GM10847 (cell line): ENCODE data around the gene CPOX.

Experiments
- POLR2A ChIP-seq: IDR thresholded peaks from 2 replicates; pipeline ENCODE4 v1.6.1; 2011; ENCODE audit not compliant: insufficient read length; ENCODE audit errors: extremely low read depth

The CPOX gene

DNA sequence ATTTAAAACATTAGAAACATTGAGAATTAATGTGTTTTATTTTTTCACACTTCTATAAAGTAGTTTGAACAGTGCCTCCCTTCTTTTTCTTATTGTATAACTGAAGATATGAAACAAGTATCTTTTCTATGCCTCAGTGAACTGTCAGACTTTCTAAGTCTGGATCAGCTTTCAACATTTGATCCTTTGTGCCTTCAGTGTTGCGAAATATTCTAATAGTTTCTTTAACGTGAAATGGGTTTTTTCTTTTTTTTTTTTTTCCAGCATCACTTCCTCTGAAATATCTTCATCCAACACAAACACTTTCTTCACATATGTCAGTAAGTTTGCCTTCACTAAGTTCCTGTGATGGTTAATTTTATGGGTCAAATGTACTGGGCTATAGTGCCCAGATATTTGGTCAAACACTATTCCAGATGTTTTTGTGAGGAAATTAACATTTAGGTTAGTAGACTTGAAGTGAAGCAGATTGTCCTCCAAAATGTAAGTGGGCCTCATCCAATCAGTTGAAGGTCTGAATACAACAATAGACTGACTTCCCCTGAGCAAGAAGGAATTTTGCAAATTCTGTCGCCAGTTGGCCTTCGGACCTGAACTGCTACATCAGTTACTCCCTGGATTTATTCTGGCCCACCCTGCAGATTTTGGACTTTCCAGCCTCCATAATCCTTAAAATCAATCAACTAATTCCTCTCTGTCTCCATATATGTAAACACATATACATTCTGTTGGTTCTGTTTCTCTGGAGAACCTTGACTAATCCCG, 6.4 kb upstream of the CPOX start:
- TF ChIP-seq POLR2A, result no peak

DNA sequence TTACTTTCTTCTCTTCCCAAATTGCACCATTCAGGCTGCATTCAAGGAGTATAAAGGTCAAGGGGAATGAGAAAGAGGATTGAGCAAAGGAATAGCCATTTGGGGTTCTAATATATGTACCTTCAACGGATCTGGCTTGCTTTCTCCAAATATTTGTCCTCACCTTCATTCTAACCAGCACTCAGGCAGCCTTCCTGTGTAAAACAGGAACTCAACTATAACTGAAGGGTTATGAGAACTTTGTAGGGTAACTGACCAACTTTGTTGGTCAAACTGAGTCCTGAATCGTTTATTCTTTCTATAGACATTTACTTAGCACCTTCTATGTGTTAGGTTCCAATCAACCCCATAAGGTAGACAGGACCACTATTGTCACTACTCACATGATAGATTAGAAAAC, 5.1 kb upstream of the CPOX start:
- TF ChIP-seq POLR2A, result no peak

DNA sequence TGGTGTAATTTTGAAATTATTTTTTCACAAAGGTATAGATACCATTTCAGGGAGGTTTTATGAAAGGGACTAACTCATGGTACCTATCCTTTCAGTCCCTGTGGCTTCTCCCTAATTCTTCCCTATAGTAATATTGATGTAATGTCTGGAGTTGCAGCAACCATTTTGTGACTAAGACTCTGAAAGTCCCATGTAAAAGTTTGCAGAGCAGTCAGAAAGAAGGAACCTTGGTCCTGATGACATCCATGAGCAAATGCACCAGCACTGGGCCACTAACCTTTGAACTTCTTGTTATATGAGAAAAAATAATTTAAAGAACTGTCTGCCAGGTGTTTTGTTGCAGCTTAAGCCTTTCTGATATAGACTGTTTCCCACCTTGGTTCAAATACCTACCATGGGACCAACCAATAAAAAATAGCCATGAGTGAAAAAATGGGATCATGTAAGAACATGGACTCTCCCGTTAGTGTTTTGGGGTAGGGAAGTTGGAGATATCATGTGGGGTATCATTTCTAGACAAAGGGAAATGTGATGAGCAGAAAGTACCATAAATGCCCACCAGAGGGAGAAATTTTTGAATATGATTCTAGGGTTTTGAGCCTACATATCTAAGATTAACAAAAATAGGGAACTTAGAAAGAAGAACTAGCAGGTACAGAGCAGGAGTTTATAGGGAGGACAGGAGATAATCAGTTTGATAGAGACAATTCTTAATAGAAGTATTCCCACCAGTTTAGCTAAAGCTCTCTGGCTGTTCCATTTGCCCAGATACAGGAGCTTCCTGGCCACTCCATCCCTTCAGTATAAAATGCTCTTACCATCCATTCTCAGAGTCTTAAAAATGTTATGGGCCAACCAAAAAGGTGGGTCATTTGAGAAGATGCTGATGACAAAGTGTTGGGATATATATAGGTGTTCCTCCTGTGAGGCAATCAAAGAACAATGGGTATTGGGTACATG, 3.4 kb upstream of the CPOX start:
- TF ChIP-seq POLR2A, result no peak

DNA sequence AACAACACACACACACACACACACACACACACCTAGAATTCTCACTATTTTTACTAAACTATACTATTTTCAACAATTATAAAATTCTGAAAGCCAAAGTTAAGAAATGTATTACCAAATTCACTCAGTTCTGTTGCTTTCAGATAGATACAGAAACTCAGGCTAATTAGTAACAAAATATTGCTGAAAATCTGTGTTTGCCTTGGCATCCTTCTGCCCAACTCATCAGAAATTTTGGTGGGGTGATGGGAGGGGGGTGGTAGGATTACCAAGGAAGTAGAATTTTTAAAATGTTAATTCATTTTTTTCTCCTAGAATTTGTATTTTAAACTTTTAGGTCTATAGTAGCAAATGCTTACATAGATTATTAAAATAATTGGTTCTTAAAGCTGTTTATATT, 2.7 kb upstream of the CPOX start:
- TF ChIP-seq POLR2A, result no peak

DNA sequence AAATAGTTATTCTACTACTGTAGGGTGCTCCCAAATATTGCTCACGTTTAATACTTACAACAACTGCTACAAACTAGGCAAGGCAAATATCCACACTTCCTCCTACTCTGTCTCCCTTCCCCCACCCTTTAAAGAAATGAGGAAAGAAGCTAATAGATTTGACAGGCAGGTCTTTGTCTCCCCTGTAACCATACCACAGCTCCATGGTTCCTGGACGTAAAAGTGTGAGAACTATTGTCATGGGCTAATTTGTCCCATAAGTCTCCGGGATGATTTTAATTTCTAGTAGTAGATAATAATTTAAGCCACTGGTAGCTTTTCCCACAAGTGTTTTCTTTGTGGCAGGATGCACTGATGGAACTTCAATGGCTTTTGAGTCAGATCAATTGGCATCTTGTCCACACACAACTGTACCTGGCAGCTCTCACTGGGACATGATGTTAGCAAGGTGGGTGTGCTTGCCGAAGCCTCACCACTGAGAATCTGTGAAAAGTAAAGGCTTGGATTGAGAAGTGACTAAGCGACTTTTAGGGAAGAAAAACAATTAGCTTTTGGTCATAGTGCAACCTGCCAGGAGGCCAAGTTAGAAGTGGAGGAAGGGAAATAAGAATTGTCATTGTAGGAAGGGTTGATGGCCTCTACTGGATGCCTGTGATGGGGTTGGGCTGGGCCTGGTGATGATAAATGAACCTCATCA, 1.4 kb upstream of the CPOX start:
- TF ChIP-seq POLR2A, result no peak

DNA sequence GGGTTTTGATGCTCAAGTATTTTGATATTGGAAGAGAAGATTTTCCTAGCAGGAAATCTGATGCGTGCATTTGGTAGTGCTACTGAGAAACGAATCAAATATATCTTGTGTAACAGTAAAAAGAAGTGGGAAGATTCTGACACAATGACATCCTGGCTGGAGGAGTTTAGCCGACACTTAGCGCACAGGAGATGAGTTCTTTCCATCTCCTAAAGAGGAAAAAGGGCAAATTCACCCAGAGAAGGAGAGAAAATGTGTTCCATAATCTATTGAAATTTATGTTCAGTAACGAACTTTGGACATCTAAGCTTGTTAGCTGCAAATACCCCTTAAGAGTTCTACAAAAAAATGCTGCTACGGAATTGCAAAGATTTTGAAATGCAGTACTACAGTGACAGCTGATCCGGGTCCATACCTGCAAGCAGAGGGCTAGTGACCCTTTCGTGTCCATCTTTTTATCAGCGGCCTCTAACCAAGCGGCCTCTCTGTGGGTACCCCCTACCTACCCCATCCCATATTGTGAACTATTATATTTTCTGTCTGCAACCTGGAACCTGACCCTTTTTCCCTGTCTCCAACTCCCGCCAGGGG, 971 bp downstream of the CPOX start:
- TF ChIP-seq POLR2A, result no peak

DNA sequence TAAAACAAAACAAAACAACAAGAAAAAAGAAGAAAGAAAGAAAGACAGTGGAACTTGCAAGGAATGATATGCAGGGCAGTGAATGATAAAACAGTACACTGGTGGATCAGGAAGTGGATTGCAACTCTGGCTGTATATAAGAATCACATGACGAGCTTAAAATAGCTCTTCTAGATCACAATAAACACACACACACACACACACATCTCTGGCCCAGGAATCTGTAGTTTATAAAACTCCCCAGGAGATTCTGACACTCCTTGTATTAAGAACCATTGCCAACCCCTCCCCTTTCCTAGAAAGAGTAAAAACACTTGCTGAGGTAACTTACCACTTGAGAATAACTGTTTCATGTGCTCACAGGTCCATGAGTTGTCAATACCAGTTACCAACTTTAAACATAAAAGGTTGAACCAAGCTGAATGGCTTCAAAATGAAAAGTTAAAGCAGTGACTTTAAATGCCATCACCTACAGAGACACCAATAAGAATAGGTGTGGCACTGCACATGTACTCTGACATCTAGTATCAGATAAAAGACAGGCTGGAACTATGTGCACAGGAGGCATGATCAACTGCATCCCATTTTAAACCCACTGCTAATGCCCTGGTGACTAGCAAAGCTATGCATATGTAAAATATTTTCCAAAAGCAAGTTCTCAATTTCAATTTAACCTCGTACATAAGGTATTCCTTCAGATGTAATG, 3.9 kb downstream of the CPOX start:
- TF ChIP-seq POLR2A, result no peak

DNA sequence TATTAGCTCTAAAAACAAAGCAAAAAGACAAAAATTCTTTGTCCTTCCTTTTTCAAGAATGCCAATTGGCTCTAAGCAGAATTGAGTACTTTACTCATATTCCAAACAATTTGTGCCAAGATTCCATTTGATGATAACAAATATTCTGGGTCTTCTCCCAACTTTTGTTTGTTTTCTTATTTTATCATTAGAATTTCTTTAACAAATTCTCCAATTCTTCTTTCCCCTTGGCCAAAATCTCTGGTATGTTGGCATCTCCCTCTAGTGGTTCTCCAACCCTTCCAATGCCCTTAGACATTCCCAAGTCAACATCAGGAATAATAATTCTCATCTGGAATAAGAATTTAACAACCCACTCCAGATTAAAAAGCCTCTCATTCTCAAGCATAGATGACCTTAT, 5.3 kb downstream of the CPOX start:
- TF ChIP-seq POLR2A, result no peak

DNA sequence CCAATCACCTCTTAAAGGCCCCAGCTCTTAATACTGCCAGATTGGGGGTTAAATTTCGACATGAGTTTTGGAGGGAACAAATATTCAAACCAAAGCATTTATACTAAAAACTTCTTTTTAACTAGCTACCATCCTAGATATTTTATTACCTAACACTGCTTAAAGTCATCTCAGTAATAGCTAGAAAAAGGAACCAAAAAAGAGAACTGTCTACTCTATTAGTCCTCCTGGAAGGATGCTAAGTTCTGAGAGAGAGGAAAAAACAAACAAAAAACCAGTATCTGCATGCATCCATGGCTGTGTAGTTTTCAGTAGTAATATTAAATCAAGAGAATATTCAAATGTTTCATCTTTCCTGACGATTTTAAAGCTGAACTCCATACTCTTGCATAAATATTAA, 5.8 kb downstream of the CPOX start:
- no peak for TF ChIP-seq POLR2A

DNA sequence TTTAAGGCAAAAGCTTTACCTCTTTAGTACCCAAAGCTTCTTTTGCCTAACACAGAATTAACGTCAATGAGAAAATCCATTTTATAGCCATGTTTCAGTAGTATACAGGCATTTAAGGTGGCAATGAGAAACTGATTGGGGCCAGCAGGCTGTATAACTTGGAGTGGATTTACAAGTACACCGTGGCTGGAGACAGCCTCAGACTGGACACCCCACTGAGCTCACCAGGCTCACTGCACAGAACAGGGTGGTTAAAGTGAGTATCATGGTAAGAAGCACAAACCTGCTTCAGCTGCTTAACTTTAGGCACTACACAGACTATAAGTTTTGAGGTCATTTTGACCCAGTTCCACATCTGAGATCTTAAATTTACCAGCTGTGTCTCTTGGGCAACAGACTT, 8.9 kb downstream of the CPOX start:
- TF ChIP-seq POLR2A, result no peak

DNA sequence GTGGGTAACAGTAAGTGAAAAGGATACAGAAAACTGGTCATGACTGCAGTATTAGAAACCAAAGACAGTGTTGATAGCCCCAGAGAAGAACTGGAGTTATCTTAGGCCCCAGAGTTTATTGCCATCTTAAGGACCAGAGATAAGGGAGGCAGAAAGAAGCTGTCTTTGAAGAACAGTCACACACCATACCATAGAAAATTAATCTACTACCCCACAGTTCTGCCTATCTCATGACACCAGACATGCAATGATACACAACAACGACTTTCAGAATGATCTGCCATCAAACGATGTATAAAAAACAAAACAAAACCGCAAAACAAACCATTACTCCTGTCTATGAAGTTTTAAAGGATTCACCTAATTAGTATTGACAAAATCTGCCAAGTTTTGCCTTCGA, 9.6 kb downstream of the CPOX start:
- no peak for TF ChIP-seq POLR2A

DNA sequence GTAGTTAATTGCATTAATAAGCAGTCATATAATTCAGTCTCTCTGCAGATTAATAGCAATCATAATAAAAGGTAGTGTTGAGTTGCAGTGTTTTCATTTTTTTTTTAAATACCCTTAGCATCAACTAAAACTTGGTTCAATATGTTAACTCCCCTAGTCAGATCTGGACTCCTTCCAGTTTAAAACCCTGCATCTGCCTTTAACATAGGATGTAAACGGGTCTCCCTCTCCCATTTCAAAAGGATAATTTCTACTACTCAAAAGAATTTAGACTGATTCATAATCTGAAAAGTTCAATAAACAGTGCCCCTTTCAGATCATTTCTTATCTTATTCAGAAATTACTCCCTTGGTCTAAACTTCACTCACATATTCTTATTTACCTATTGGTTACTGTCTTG, 11.4 kb downstream of the CPOX start:
- TF ChIP-seq POLR2A, result no peak

DNA sequence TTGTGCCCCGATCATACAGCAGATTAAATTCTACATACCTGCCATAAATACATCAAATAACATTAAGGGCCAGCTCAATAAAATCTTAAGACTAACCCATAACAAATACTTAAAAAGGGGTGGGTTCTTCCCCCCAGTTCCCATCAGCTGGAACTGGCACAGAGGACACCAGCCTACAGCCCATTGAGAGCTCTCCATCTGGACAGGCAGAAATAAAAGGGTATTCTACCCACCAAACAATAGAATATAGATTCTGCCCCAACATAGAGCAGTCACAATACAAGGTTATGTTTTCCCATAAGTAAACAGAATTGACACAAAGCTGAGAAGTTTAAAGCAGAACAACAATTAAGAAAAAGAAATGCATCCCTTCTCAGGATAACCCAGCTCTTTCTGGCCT, 11.9 kb downstream of the CPOX start:
- no peak for TF ChIP-seq POLR2A
